ENCODE results near the gene DNAH10.

DNAH10 gene

DNA sequence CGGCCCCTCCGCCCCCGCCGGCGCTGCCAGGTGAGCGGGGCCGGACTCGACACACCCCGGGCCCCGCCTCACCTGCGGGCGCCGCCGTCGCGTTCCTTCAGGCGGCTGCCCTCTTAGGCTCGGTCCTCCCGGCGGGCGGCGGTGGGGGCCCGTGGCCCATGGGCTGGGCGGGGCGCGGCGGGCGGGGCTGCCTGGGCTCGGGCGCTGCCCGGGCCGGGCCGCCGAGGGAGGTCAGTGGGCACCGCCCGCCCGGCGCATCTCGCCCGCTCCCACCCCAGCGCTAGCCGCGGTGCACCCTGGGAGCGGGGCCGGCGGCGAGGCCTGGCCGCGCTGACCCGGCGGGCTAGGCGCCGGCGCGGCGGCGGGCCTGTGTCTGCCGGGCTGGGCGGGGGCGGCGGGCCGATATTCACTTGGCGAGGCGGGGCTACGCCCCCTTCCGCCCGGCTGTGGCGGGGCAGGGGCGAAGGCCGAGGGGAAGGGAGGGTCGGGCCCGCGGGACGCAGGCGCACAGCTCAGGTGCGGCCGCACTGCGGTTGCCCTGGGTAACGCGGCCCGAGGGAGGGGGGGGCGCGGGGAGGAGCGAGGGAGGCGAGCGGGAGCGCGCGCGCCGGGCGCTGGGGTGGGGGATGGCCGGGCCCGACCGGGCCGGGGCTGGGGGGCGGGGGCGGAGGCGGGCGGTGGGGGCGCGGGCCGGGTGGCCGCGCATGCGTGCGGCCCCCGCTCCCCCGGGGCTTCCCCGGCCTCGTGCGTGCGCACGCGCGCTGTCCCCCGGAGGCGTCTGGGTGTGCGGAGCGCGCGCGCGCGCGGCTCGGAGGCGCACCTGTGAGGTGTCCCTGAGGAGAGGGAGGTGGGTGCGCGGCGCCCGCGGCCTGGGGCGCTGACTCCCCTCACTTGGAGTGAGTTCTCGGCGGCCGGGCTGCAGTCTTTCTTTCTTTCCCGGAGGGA is 210.6 kb downstream of the DNAH10 start, which contains the start of the genes CCDC92 and ZNF664:
Gene CCDC92, minus strand, starts transcription at position 375 of the 945 bp plus-strand sequence. CDS start 28,526 bp downstream, outside the sequence.
Gene ZNF664, plus strand, starts transcription at position 759 of the 945 bp plus-strand sequence. CDS start 38,930 bp downstream, outside the sequence.
- DNase-seq (ENCODE audit: low spot score), result peak; percentile 97

DNA sequence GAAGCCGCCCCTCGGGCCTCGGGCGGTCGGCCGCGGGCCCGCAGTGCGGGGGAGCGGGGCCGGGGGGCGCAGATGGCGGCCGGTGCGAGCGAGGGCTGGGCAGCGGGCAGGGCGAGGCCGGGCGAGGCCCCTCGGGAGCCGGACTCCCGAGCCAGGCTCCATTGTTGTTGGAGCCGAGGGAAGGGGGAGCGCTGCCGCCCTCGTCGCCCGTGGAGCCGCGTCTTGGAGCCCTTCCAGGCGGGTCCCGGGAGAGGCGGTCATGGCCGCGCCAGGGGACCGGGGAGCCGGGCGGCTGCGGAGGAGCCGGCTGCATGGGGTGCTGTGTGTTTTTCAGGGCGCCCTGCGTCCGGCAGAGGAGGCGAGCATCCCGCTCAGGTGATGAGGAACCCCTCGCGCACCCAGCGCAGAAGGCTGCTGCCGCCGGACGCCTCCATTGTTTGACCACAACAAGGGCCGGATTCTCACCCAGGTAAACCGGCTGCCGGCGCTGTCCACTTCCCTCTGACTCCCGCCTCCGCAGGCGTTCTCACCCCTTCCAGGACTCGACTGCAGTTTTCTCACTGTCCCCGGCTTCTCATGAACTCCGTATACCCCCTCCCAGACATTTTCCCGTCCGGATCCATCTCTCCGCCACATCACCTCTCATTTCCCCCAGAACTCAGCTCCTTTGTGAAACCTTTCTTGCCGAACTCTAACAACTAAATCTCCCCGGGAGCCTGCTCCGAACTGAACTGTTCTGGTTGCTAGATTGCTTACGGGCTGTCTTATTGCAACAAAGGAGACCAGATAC is 211.6 kb downstream of the DNAH10 start:
- peak; percentile 7 for DNase-seq (ENCODE audit: low spot score)

DNA sequence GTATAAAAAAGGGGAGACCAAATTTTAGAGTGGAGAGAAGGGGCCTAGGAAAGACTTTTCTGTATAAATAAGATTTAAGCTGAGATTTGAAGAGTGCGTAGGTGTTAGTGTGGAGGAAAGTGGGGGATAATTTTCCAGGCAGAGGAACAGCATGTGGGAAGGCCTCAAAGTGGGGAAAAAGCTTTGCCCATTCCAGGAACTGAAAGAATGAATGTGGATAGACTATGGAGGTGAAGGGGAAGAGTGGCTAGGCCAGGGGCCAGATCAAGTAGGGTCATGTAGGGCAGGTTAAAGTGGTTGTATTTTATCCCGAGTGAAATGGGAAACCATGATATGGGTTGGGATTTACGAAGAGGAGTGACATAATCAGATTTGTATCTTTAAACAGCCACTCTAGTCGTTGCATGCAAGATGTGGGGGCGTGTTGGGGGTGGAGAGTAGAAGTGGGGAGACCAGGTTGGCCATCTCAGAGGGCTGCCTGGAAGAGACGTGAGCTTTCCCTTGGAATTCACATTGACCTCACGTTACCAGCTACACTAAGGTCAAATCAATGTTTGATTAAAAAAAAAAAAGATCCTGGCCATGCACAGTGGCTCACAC is 214.2 kb downstream of the DNAH10 start:
- DNase-seq (ENCODE audit: low spot score), result no peak

DNA sequence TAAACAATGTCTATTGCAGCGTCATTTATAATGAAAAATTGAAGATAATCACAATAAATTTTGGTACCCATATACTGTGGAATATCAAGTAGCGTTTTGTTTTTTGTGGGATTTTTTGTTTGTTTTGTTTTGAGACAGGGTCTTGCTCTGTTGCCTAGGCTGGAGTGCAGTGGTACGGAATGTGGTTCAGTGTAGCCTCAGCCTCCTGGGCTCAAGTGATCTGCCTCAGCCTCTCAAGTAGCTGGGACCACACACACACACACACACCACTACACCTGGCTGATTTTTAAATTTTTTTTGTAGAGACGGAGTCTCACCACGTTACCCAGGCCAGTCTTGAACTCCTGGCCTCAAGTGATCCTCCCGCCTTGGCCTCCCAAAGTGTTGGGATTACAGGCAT is 217.5 kb downstream of the DNAH10 start:
- no peak for DNase-seq (ENCODE audit: low spot score)

DNA sequence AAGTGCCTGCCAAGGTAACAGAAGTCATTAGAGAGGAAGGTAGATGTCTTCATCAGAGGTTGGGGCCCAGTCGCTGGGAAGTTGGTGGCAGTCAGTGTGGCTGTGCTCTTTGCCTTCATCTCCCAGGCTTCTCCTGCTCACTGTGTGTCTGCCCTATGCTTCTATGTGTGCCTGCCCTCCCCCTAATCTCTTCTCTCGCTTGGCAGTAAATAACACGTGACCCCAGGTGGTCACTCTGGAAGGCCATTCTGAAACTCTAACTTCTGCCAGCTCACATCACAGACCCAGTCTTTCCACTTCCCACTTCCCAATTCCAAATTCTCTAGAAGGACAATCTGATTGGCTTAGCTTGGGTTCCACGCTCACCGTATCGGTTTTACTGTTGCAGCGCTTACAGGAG is 220.2 kb downstream of the DNAH10 start:
- no peak for DNase-seq (ENCODE audit: low spot score)

DNA sequence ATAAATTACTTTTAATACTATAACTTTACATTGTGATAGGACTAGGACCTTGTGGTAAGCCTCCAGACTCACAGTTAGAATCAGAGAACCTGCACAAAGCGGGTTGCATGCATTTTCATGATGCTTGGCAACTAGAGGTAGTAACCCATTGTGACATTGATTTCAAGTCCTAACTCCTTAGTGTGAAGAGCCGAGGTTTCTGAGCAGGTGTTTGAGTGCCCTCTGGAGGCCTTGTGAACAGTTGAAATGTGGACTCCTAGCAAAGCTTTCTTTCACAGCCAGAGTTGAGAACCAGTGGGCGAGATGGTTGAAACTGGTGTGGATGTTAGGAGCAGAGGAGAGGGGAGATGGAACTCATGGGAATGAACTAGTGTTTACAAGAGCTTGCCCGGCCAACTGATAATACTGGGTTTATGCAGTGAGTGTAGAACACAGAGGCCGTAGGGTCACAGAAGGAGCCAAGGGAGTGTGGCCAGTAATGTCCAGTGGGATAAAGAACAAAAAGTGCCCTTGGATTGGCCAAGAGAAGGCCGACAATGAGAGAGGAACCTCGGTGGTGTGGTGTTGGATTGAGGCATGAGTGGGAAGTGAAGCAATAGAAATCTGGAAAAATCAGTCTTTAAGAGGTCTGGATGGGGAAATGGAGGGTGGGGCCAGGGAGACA is 221.9 kb downstream of the DNAH10 start:
- peak; percentile 63 for DNase-seq (ENCODE audit: low spot score)

DNA sequence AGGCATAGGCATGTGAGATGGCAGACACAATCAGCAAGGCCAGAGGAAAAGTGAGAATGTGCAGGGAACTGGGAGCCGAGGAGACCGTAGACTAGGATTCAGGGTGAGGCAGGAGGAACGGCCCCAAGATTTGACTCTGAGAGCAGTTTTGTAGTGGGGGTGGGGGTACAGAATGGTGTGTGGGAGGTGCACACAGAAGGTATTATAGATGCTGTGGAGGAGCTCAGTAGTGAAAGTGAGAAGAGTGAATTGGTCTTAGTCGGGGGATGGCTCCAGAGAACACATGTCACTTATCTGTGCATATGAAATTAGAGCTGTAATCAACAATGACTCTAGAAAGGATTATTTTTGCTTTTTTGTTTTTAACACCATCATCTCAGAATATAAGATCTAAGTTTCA is 222.8 kb downstream of the DNAH10 start:
- DNase-seq (ENCODE audit: low spot score), result no peak

Data from CD4-positive, alpha-beta T cell treated with Interleukin-2 at 100 ng/mL for 4 hours (primary cell).